Neural progenitor cell (in vitro differentiated cells): ENCODE measurements around the gene LEMD2. TPM values are rescaled to one million over a fixed set of nuclear protein-coding genes. Genes with fewer than 3 reads are reported as not detected.

Experiments
- DNase-seq: peaks from one replicate; pipeline ENCODE4 v3.0.0-alpha.2; 2016; ENCODE audit warnings: low spot score
- H2AFZ ChIP-seq: fragments of 200-600 bp; sonication (generic); replicated peaks from 2 replicates; pipeline ENCODE4 v1.6.1; 2016; ENCODE audit warnings: antibody characterized with exemption
- H3F3A ChIP-seq: fragments of 200-600 bp; sonication (generic); 2 replicates; pipeline ENCODE4 v1.6.1; 2016; ENCODE audit warnings: antibody characterized with exemption, low read depth
- H3K27ac ChIP-seq: fragments of 200-600 bp; sonication (generic); 2 replicates; pipeline ENCODE4 v1.5.1; 2016; ENCODE audit warnings: mild to moderate bottlenecking
- H3K27me3 ChIP-seq: fragments of 200-600 bp; sonication (generic); 2 replicates; pipeline ENCODE4 v1.6.1; 2016; ENCODE audit warnings: mild to moderate bottlenecking, moderate library complexity
- H3K36me3 ChIP-seq: fragments of 200-600 bp; sonication (generic); 2 replicates; pipeline ENCODE4 v1.5.1; 2016
- H3K4me1 ChIP-seq: fragments of 200-600 bp; sonication (generic); 2 replicates; pipeline ENCODE4 v1.6.1; 2016; ENCODE audit warnings: mixed run types
- H3K4me2 ChIP-seq: fragments of 200-600 bp; sonication (generic); 2 replicates; pipeline ENCODE4 v1.6.1; 2016
- H3K4me3 ChIP-seq: fragments of 200-600 bp; sonication (generic); 2 replicates; pipeline ENCODE4 v1.5.1; 2016
- H3K79me2 ChIP-seq: fragments of 200-600 bp; sonication (generic); 2 replicates; pipeline ENCODE4 v1.6.1; 2016; ENCODE audit warnings: low read depth
- H3K9ac ChIP-seq: fragments of 200-600 bp; sonication (generic); 2 replicates; pipeline ENCODE4 v1.6.1; 2016
- H3K9me3 ChIP-seq: fragments of 200-600 bp; sonication (generic); 2 replicates; pipeline ENCODE4 v1.5.1; 2016; ENCODE audit warnings: low read depth
- H4K20me1 ChIP-seq: fragments of 200-600 bp; sonication (generic); 2 replicates; pipeline ENCODE4 v1.6.1; 2016; ENCODE audit warnings: low read depth
- H3K27ac Mint-ChIP-seq: 3 replicates; pipeline ENCODE4 v1.8.0; 2021; ENCODE audit warnings: mixed read lengths
- H3K27me3 Mint-ChIP-seq: 2 replicates; pipeline ENCODE4 v1.8.0; 2022; ENCODE audit warnings: low read depth, mild to moderate bottlenecking, inconsistent platforms, moderate library complexity, mixed read lengths; ENCODE audit not compliant: insufficient read depth
- H3K36me3 Mint-ChIP-seq: 3 replicates; pipeline ENCODE4 v1.8.0; 2021; ENCODE audit warnings: mixed read lengths
- H3K4me1 Mint-ChIP-seq: 3 replicates; pipeline ENCODE4 v1.8.0; 2021; ENCODE audit warnings: mixed read lengths
- H3K4me3 Mint-ChIP-seq: 3 replicates; pipeline ENCODE4 v1.8.0; 2021; ENCODE audit warnings: mild to moderate bottlenecking, moderate library complexity, mixed read lengths
- H3K9me3 Mint-ChIP-seq: 3 replicates; pipeline ENCODE4 v1.8.0; 2020; ENCODE audit warnings: mixed read lengths
- CTCF ChIP-seq: fragments of 200-600 bp; sonication (generic); IDR thresholded peaks from 2 replicates; pipeline ENCODE4 v1.5.1; 2017; ENCODE audit warnings: antibody characterized with exemption, mild to moderate bottlenecking
- EZH2 ChIP-seq: fragments of 200-600 bp; sonication (generic); IDR thresholded peaks from 2 replicates; pipeline ENCODE4 v1.6.1; 2017; ENCODE audit warnings: antibody characterized with exemption, mild to moderate bottlenecking, moderate library complexity
- EZH2phosphoT487 ChIP-seq: fragments of 200-600 bp; sonication (generic); IDR thresholded peaks from 2 replicates; pipeline ENCODE4 v1.6.1; 2017; ENCODE audit warnings: antibody characterized with exemption
- total RNA-seq: library from RNA; depleted of rRNA; stranded (reverse); fragments of >200 nt; gene quantifications from 2 replicates; pipeline ENCODE4 v1.2.3, GENCODE V29; 2015; ENCODE audit warnings: low replicate concordance

The LEMD2 gene
- total RNA-seq, 1 donor from 2014 or later, result 31.8 TPM

GRCh38 chr6:33746651-33747100, 42.3 kb downstream of the LEMD2 start, which contains the start of gene IP6K3:
IP6K3 (minus strand) TSS chr6:33746905; CDS start chr6:33735476, 11,429 bp downstream.
- H3K4me1 Mint-ChIP-seq, result peaks cover 69% of the 10 kb centered on the region
- no peaks in the 10 kb centered on the region for H4K20me1 ChIP-seq
- peak within 1 kb of the TSS; percentile 66 for H3K4me2 ChIP-seq
- H3K36me3 Mint-ChIP-seq, result no peaks in the 10 kb centered on the region
- peak within 1 kb of the TSS; percentile 18 for H2AFZ ChIP-seq
- DNase-seq, result peak; percentile 59
- H3K27ac ChIP-seq, result peak within 1 kb of the TSS; percentile 65
- H3K27ac Mint-ChIP-seq, result peak within 1 kb of the TSS; percentile 61
- H3K27me3 Mint-ChIP-seq, result peaks cover 14% of the 10 kb centered on the region
- TF ChIP-seq EZH2, result no peak
- no peaks in the 10 kb centered on the region for H3K36me3 ChIP-seq
- no peaks in the 10 kb centered on the region for H3K9me3 ChIP-seq
- H3K4me3 ChIP-seq, result peak within 1 kb of the TSS; percentile 17
- H3K4me3 Mint-ChIP-seq, result peak within 1 kb of the TSS; percentile 38
- H3K27me3 ChIP-seq, result no peaks in the 10 kb centered on the region
- no peaks in the 10 kb centered on the region for H3K9me3 Mint-ChIP-seq
- H3F3A ChIP-seq, result peaks cover 28% of the 10 kb centered on the region
- no peak within 1 kb of the TSS for H3K9ac ChIP-seq
- no peaks in the 10 kb centered on the region for H3K79me2 ChIP-seq
- H3K4me1 ChIP-seq, result peaks cover 65% of the 10 kb centered on the region

GRCh38 chr6:33746036-33746600, 42.8 kb downstream of the LEMD2 start:
- Mint-ChIP-seq H3K27me3 (peaks cover 14% of the 10 kb centered on the region), H3K4me1 (peaks cover 65% of the 10 kb centered on the region), H3K4me3 (no peak overlapping the region), H3K9me3 (no peaks in the 10 kb centered on the region), H3K27ac (no peak overlapping the region), H3K36me3 (no peaks in the 10 kb centered on the region)
- H3K27ac ChIP-seq, result no peak overlapping the region
- no peaks in the 10 kb centered on the region for H4K20me1 ChIP-seq
- peaks cover 62% of the 10 kb centered on the region for H3K4me1 ChIP-seq
- H3K9me3 ChIP-seq, result no peaks in the 10 kb centered on the region
- no peak overlapping the region for H3K4me3 ChIP-seq
- TF ChIP-seq CTCF, result no peak
- no peak for TF ChIP-seq EZH2phosphoT487
- no peak for TF ChIP-seq EZH2
- H3K4me2 ChIP-seq, result peak overlapping the region; percentile 66
- no peaks in the 10 kb centered on the region for H3K79me2 ChIP-seq
- DNase-seq, result peak; percentile 57
- no peak overlapping the region for H3K9ac ChIP-seq
- no peaks in the 10 kb centered on the region for H3K36me3 ChIP-seq
- H3F3A ChIP-seq, result peaks cover 28% of the 10 kb centered on the region
- no peaks in the 10 kb centered on the region for H3K27me3 ChIP-seq
- H2AFZ ChIP-seq, result peak overlapping the region; percentile 18

DNA sequence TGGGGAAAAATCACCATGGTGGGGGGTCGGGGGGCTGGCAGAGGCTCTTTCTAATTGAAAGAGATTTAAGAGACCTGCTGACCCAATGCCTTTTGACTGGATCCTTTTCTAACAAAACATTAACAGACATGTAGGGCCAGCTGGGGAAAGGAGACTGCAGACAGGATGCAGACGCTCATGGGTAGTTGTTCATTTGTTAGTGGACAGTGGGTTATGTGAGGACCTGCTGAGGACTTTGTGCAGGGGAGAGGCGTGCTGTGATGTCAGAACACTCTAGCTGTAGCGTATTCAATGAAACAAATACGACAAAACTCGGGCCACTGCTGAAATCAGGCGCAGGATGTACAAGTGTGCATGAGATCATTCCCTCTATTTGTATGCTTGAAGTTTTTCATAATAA, 43.4 kb downstream of the LEMD2 start:
- no peaks in the 10 kb centered on the region for H3K9me3 Mint-ChIP-seq
- H3K4me3 ChIP-seq, result no peak overlapping the region
- TF ChIP-seq EZH2, result no peak
- no peak for TF ChIP-seq CTCF
- no peak for TF ChIP-seq EZH2phosphoT487
- H3K4me2 ChIP-seq, result peak overlapping the region; percentile 66
- no peaks in the 10 kb centered on the region for H3K9me3 ChIP-seq
- peaks cover 14% of the 10 kb centered on the region for H3K27me3 Mint-ChIP-seq
- peak overlapping the region; percentile 31 for H3K27ac ChIP-seq
- H3K4me1 Mint-ChIP-seq, result peaks cover 63% of the 10 kb centered on the region
- peaks cover 57% of the 10 kb centered on the region for H3K4me1 ChIP-seq
- H2AFZ ChIP-seq, result no peak overlapping the region
- peak overlapping the region; percentile 20 for H3K4me3 Mint-ChIP-seq
- no peaks in the 10 kb centered on the region for H4K20me1 ChIP-seq
- no peaks in the 10 kb centered on the region for H3K36me3 Mint-ChIP-seq
- no peaks in the 10 kb centered on the region for H3K36me3 ChIP-seq
- no peak overlapping the region for H3K9ac ChIP-seq
- H3F3A ChIP-seq, result peaks cover 28% of the 10 kb centered on the region
- peak overlapping the region; percentile 61 for H3K27ac Mint-ChIP-seq
- H3K27me3 ChIP-seq, result no peaks in the 10 kb centered on the region
- DNase-seq, result no peak
- H3K79me2 ChIP-seq, result no peaks in the 10 kb centered on the region

DNA sequence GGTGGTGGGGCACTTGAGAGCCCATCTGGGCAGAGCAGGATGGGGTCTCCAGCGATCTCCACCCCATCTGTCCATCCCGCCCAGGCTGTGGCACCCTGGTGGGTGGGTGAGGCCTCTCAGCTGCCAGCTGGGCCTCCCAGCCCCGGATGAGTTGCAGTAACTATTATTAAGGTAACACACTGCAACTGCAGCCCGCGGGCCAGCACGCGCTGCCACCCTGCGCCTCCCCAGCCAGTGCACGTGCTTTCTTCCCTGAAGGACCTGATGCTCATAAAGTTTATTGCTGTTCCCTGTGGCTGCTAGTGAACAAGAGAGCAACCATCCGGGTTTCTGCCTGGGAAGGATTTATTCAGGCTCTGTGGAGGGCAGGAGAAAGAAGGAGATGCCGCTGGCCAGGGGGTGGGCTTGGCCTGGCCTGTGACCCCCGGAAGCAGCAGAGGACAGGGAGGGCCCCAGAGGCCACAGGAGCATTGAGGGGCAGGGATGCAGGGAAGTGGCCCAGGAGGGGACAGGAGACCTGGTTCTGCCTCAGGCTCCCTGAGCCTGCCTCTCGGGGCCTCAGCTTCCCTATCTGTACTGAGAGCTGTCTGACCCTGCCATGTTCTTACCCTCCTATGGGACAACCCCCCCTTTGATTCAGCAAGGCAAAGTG, 43.9 kb downstream of the LEMD2 start:
- no peaks in the 10 kb centered on the region for H3K27me3 ChIP-seq
- peak overlapping the region; percentile 31 for H3K27ac ChIP-seq
- H3K9ac ChIP-seq, result no peak overlapping the region
- peak overlapping the region; percentile 85 for H3K27ac Mint-ChIP-seq
- H2AFZ ChIP-seq, result no peak overlapping the region
- H3K9me3 ChIP-seq, result no peaks in the 10 kb centered on the region
- peak overlapping the region; percentile 66 for H3K4me2 ChIP-seq
- no peaks in the 10 kb centered on the region for H4K20me1 ChIP-seq
- peaks cover 59% of the 10 kb centered on the region for H3K4me1 Mint-ChIP-seq
- H3K9me3 Mint-ChIP-seq, result no peaks in the 10 kb centered on the region
- no peaks in the 10 kb centered on the region for H3K79me2 ChIP-seq
- peaks cover 28% of the 10 kb centered on the region for H3F3A ChIP-seq
- H3K4me1 ChIP-seq, result peaks cover 57% of the 10 kb centered on the region
- H3K4me3 Mint-ChIP-seq, result no peak overlapping the region
- H3K36me3 ChIP-seq, result no peaks in the 10 kb centered on the region
- peak; percentile 25 for DNase-seq
- H3K27me3 Mint-ChIP-seq, result peaks cover 14% of the 10 kb centered on the region
- no peak overlapping the region for H3K4me3 ChIP-seq
- no peaks in the 10 kb centered on the region for H3K36me3 Mint-ChIP-seq
- TF ChIP-seq EZH2phosphoT487, result no peak
- TF ChIP-seq EZH2, result no peak
- TF ChIP-seq CTCF, result no peak
